Right lobe of liver (tissue), 6 donors: ENCODE results near the gene AFP. TPM values are rescaled to one million over a fixed set of nuclear protein-coding genes. Genes with fewer than 3 reads are reported as not detected.

Experiments used
- ATAC-seq, 4 donors: fragments of 200-7000 bp; cut with Tn5 transposase; one replicate each; pipeline ENCODE4 v1.9.1; 2020; ENCODE audit warnings: mild to moderate bottlenecking in 4 of 4, moderate library complexity in 4 of 4
- DNase-seq, 3 donors: peaks; one replicate each; pipeline ENCODE4 v3.0.0-alpha.2; 2020
- H3K27ac ChIP-seq, 3 donors: fragments of 200-600 bp; one replicate each; pipeline ENCODE4 v1.8.0; 2022
- H3K27me3 ChIP-seq, 2 donors: fragments of 200-600 bp; one replicate each; pipeline ENCODE4 v1.8.0; 2022
- H3K36me3 ChIP-seq, 4 donors: fragments of 200-600 bp; sonication (generic) in 1 of 4; one replicate each; pipeline versions ENCODE4 v1.5.1 to v1.8.0; 2017 to 2022; ENCODE audit warnings: control low read depth in 1 of 4
- H3K4me1 ChIP-seq, 4 donors: fragments of 200-600 bp; sonication (generic) in 1 of 4; one replicate each; pipeline versions ENCODE4 v1.5.1 to v1.8.0; 2017 to 2022; ENCODE audit warnings: control low read depth in 1 of 4
- H3K4me3 ChIP-seq, 3 donors: fragments of 200-600 bp; one replicate each; pipeline ENCODE4 v1.8.0; 2022
- H3K9me3 ChIP-seq, 4 donors: fragments of 200-600 bp; sonication (generic) in 1 of 4; one replicate each; pipeline versions ENCODE4 v1.5.1 to v1.8.0; 2017 to 2022; ENCODE audit warnings: control low read depth in 1 of 4
- CTCF ChIP-seq, 4 donors: fragments of 200-600 bp in 3 of 4; fragments of 450-650 bp in 1 of 4; IDR thresholded peaks; one replicate each; pipeline versions ENCODE4 v1.5.1 to v1.8.0; 2016 to 2022; ENCODE audit warnings: antibody characterized with exemption in 4 of 4, mild to moderate bottlenecking in 2 of 4
- POLR2A ChIP-seq: fragments of 450-650 bp; IDR thresholded peaks from one replicate; pipeline ENCODE4 v1.6.1; 2017; ENCODE audit warnings: antibody characterized with exemption, mild to moderate bottlenecking
- WGBS: methylation state at CpG from one replicate; pipeline ENCODE4 v1.1.6; 2018; ENCODE audit warnings: low coverage, low lambda C conversion rate; ENCODE audit not compliant: insufficient coverage; ENCODE audit errors: missing lambda C conversion rate; 5-methylcytosine and 5-hydroxymethylcytosine counted together
- intact Hi-C, 2 donors: fragments of 100-400 bp; cut with DNase I; formaldehyde crosslinking; loops; one replicate each; pipeline versions ENCODE4 v1.11.2 to v1.14.1; 2022
- total RNA-seq, 6 experiments: library from RNA; depleted of rRNA in 2 of 6; stranded (reverse); fragments of >200 nt in 2 of 6; fragmentation: NEBNext Ultra II Directional in 3 of 6; extraction: Animal tissue kit (Norgen Biotek cat#: 25700) in 3 of 6; gene quantifications; one replicate each; pipeline versions ENCODE4 v1.1.0 to v1.2.4, GENCODE V29; 2016 to 2023
- donor health status: DM: no; HTN: yes; CAD: no.
- donor health status: DM: no; HTN: no; CAD: no.
- donor health status: DM: no; HTN: no; CAD: no.
- donor health status: DM: no; HTN: yes; CAD: no.
- donor health status: DM: no; HTN: yes; CAD: no.

The AFP gene
- total RNA-seq, 6 experiments from 2014 or later: 0.78 to 3.8 (median 3.4) TPM; not detected in 1

GRCh38 chr4:73505567-73505966 lies 69.5 kb downstream of the AFP start:
- ATAC-seq (no peak), DNase-seq (no peak)
- no peaks in the 10 kb centered on the region for H3K27me3 ChIP-seq
- H3K36me3 ChIP-seq: peaks cover 0 to 32% (median 15%) of the 10 kb centered on the region in 4 donors
- no peak overlapping the region for H3K4me3 ChIP-seq
- no peak for TF ChIP-seq CTCF (IDR thresholded peaks at IDR 0.05)
- no peak for TF ChIP-seq POLR2A
- 71% methylated on average over 2 of the region's 2 CpGs for WGBS
- peak overlapping the region in 1 of 3 donors; percentile 81 for H3K27ac ChIP-seq
- H3K9me3 ChIP-seq: no peaks in the 10 kb centered on the region
- peaks cover 0 to 70% (median 29%) of the 10 kb centered on the region in 4 donors for H3K4me1 ChIP-seq
- intact Hi-C loops: no loop called here

Other genes with a start within 250 kb of the AFP start
- 10 to 100 TPM; 25.1 to 34.0 (median 28.1) TPM for gene ANKRD17, start 177.4 kb upstream of the AFP start, total RNA-seq
- over 10,000 TPM; 46,361 to 117,834 (median 75,397) TPM for gene ALB, start 31.9 kb upstream of the AFP start, total RNA-seq
- 100 to 1,000 TPM; 129 to 320 (median 169) TPM for gene AFM, start 45.5 kb downstream of the AFP start, total RNA-seq
- 1 to 10 TPM in 3 of 6 experiments, under 1 TPM in 3; 0.22 to 2.2 (median 0.91) TPM for gene RASSF6, start 184.2 kb downstream of the AFP start, total RNA-seq